HEK293T (cell line): ENCODE measurements around the gene AOPEP.

ENCODE experiments used
- CTCF ChIA-PET: fragments of 350-600 bp; formaldehyde crosslinking; extraction: SDS; loops from one replicate; lab custom pipeline; 2021; ENCODE audit warnings: antibody characterized with exemption, inconsistent platforms; lab: Yijun Ruan, JAX
- POLR2A ChIA-PET: fragments of 350-600 bp; formaldehyde crosslinking; extraction: SDS; loops from one replicate; lab custom pipeline; 2020; ENCODE audit warnings: antibody characterized with exemption, inconsistent platforms; lab: Yijun Ruan, JAX
- DNase-seq: peaks from one replicate; pipeline ENCODE4 v3.0.0; 2012; ENCODE audit warnings: mixed read lengths; ENCODE audit errors: extremely low spot score
- ARNT ChIP-seq: fragments of 450-650 bp; IDR thresholded peaks from 2 replicates; pipeline ENCODE4 v1.6.1; 2017; ENCODE audit warnings: mild to moderate bottlenecking
- BHLHE40 ChIP-seq: fragments of 450-650 bp; IDR thresholded peaks from 2 replicates; pipeline ENCODE4 v1.6.1; 2016; ENCODE audit warnings: mild to moderate bottlenecking, moderate library complexity, borderline replicate concordance
- CTBP1 ChIP-seq: fragments of 450-650 bp; IDR thresholded peaks from 2 replicates; pipeline ENCODE4 v1.6.1; 2016; ENCODE audit warnings: borderline replicate concordance
- ELF4 ChIP-seq: fragments of 450-650 bp; IDR thresholded peaks from 2 replicates; pipeline ENCODE4 v1.6.1; 2017; ENCODE audit warnings: antibody characterized with exemption
- FOXA1 ChIP-seq: fragments of 450-650 bp; IDR thresholded peaks from 2 replicates; pipeline ENCODE4 v1.6.1; 2016; ENCODE audit warnings: mild to moderate bottlenecking
- FOXK2 ChIP-seq: fragments of 450-650 bp; IDR thresholded peaks from 2 replicates; pipeline ENCODE4 v1.6.1; 2016; ENCODE audit warnings: mild to moderate bottlenecking
- FOXM1 ChIP-seq: fragments of 450-650 bp; IDR thresholded peaks from 2 replicates; pipeline ENCODE4 v1.6.1; 2017; ENCODE audit warnings: mild to moderate bottlenecking, borderline replicate concordance
- HDGF ChIP-seq: fragments of 450-650 bp; IDR thresholded peaks from 2 replicates; pipeline ENCODE4 v1.6.1; 2017; ENCODE audit warnings: antibody characterized with exemption, borderline replicate concordance
- L3MBTL2 ChIP-seq: fragments of 450-650 bp; conservative IDR thresholded peaks from 2 replicates; pipeline ENCODE4 v1.6.1; 2016; ENCODE audit warnings: mild to moderate bottlenecking
- LEF1 ChIP-seq: fragments of 450-650 bp; IDR thresholded peaks from 2 replicates; pipeline ENCODE4 v1.6.1; 2017; ENCODE audit warnings: mild to moderate bottlenecking, borderline replicate concordance
- NFRKB ChIP-seq: fragments of 450-650 bp; IDR thresholded peaks from 2 replicates; pipeline ENCODE4 v1.6.1; 2016; ENCODE audit warnings: mild to moderate bottlenecking, moderate library complexity
- PKNOX1 ChIP-seq: fragments of 450-650 bp; IDR thresholded peaks from 2 replicates; pipeline ENCODE4 v1.6.1; 2016
- SP1 ChIP-seq: fragments of 450-650 bp; IDR thresholded peaks from 2 replicates; pipeline ENCODE4 v1.6.1; 2017
- SUZ12 ChIP-seq: fragments of 450-650 bp; IDR thresholded peaks from 2 replicates; pipeline ENCODE4 v1.6.1; 2016; ENCODE audit warnings: mild to moderate bottlenecking
- TARDBP ChIP-seq: fragments of 450-650 bp; IDR thresholded peaks from 2 replicates; pipeline ENCODE4 v1.6.1; 2016
- ZNF384 ChIP-seq: fragments of 450-650 bp; IDR thresholded peaks from 2 replicates; pipeline ENCODE4 v1.6.1; 2016

AOPEP gene

GRCh38 chr9:94867281-94867841 lies 140.9 kb downstream of the AOPEP start:
- TF ChIP-seq LEF1, result no peak
- peak; percentile 32 for DNase-seq
- POLR2A ChIA-PET, result no interaction called here
- CTCF ChIA-PET, result interaction anchor here (1.4 kb wide), 1 partner anchor 261 kb away, joined by 3 read pairs; no protein-coding TSS in a partner anchor

GRCh38 chr9:94867842-94868312 lies 141.4 kb downstream of the AOPEP start:
- POLR2A ChIA-PET, result no interaction called here
- no peak for TF ChIP-seq TARDBP
- TF ChIP-seq PKNOX1, result peak; percentile 27; the same call in 1 of the 2 replicates
- TF ChIP-seq BHLHE40, result no peak
- TF ChIP-seq NFRKB, result no peak
- no peak for TF ChIP-seq ARNT
- TF ChIP-seq SP1, result no peak
- TF ChIP-seq SUZ12, result no peak
- CTCF ChIA-PET, result interaction anchor here (1.4 kb wide), 1 partner anchor 260 kb away, joined by 3 read pairs; no protein-coding TSS in a partner anchor
- DNase-seq, result no peak

GRCh38 chr9:94868464-94868863 lies 142.0 kb downstream of the AOPEP start:
- ChIA-PET POLR2A (no interaction called here), CTCF (interaction anchor here (1.4 kb wide), 1 partner anchor 259 kb away, joined by 3 read pairs; no protein-coding TSS in a partner anchor)
- no peak for TF ChIP-seq ELF4
- no peak for TF ChIP-seq LEF1
- no peak for TF ChIP-seq CTBP1
- TF ChIP-seq SP1, result no peak
- no peak for TF ChIP-seq FOXA1
- TF ChIP-seq ZNF384, result no peak
- TF ChIP-seq FOXK2, result no peak
- no peak for TF ChIP-seq HDGF
- no peak for TF ChIP-seq L3MBTL2
- TF ChIP-seq TARDBP, result no peak
- TF ChIP-seq FOXM1, result no peak
- TF ChIP-seq NFRKB, result no peak
- TF ChIP-seq BHLHE40, result no peak
- no peak for TF ChIP-seq ARNT
- no peak for TF ChIP-seq PKNOX1

GRCh38 chr9:94869415-94869843 lies 142.9 kb downstream of the AOPEP start:
- POLR2A ChIA-PET, result no interaction called here
- CTCF ChIA-PET, result no interaction called here
- no peak for DNase-seq
- TF ChIP-seq L3MBTL2 (no peak), SUZ12 (no peak), HDGF (no peak), TARDBP (no peak), BHLHE40 (no peak), NFRKB (no peak), ELF4 (no peak), ZNF384 (no peak), SP1 (no peak), PKNOX1 (no peak), LEF1 (no peak), FOXA1 (no peak), CTBP1 (no peak), ARNT (no peak)

More at GRCh38 chr9:94868464-94868863, 142.0 kb downstream of the AOPEP start:
- no peak for DNase-seq

- TF ChIP-seq SP1, result no peak
- TF ChIP-seq NFRKB, result no peak
- TF ChIP-seq CTBP1, result no peak
- no peak for TF ChIP-seq PKNOX1
- TF ChIP-seq L3MBTL2, result no peak
- TF ChIP-seq FOXM1, result no peak
- no peak for TF ChIP-seq SUZ12
- TF ChIP-seq ZNF384, result no peak
- no peak for TF ChIP-seq BHLHE40
- DNase-seq, result no peak
- POLR2A ChIA-PET, result no interaction called here
- CTCF ChIA-PET, result interaction anchor here (1.0 kb wide), 1 partner anchor 398 kb away, joined by 3 read pairs; no protein-coding TSS in a partner anchor
Measured at GRCh38 chr9:94870465-94870792, 143.9 kb downstream of the AOPEP start.
